Activated T-helper 17 cell treated with anti-CD3 and anti-CD28 coated beads, Interleukin-2, amount 50 U/mL, for 72 hours (primary cell): ENCODE data around the gene B3GNT9. TPM values are rescaled to one million over a fixed set of nuclear protein-coding genes. Genes with fewer than 3 reads are reported as not detected.
A peak's percentile ranks its signal among the peaks of the same experiment; 100 is the strongest.

ENCODE experiments used
- ATAC-seq: fragments of 150-1000 bp; cut with Tn5 transposase; replicated peaks from 2 replicates; pipeline ENCODE4 v1.10.0; 2021; ENCODE audit warnings: mild to moderate bottlenecking, moderate library complexity
- H3K27ac Mint-ChIP-seq: one replicate; pipeline ENCODE4 v1.8.0; 2022; ENCODE audit warnings: mixed read lengths
- H3K27me3 Mint-ChIP-seq: one replicate; pipeline ENCODE4 v1.8.0; 2022; ENCODE audit warnings: mixed read lengths
- H3K36me3 Mint-ChIP-seq: one replicate; pipeline ENCODE4 v1.8.0; 2022; ENCODE audit warnings: low read depth, mild to moderate bottlenecking, mixed read lengths
- H3K4me1 Mint-ChIP-seq: one replicate; pipeline ENCODE4 v1.8.0; 2022; ENCODE audit warnings: mixed read lengths
- H3K4me3 Mint-ChIP-seq: one replicate; pipeline ENCODE4 v1.8.0; 2022; ENCODE audit warnings: mild to moderate bottlenecking, mixed read lengths
- H3K9me3 Mint-ChIP-seq: one replicate; pipeline ENCODE4 v1.8.0; 2022; ENCODE audit warnings: mixed read lengths
- total RNA-seq, 2 donors: library from RNA; stranded (reverse); gene quantifications; one replicate each; pipeline ENCODE4 v1.2.3, GENCODE V29; 2022

Gene B3GNT9, protein sequence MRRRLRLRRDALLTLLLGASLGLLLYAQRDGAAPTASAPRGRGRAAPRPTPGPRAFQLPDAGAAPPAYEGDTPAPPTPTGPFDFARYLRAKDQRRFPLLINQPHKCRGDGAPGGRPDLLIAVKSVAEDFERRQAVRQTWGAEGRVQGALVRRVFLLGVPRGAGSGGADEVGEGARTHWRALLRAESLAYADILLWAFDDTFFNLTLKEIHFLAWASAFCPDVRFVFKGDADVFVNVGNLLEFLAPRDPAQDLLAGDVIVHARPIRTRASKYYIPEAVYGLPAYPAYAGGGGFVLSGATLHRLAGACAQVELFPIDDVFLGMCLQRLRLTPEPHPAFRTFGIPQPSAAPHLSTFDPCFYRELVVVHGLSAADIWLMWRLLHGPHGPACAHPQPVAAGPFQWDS
- 10 to 100 TPM in 1 of 2 donors, 1 to 10 TPM in 1; 8.3 to 12.3 TPM for total RNA-seq

DNA sequence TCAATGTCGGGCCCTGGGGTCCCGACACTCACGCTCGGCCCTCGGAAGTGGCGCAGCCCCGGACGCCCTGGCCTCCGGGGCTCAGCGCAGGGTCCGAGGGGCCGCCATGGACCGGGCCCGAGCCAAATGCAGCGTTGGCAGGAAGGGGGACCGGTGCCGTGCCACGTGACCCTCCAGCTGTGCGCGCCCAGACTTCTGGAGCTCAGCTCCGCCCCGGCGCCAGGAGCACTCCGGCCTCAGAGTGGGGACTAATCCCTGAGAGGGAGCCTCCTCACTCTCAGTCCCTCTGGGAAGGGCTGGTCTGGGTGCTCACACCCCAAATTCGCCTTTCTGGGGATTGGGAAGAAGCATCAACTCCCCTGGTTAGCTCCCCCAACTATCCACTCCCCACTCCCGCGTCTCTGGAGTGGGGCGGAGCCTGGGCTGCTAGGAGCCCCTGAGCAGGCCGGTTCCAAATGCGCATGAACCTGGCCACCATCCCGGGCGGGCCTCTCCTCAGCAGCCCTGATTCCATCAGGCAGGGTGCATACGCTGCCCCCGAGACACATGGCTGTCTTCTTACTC, at the start of gene B3GNT9:
B3GNT9 (minus strand) TSS at position 166 of the 564 bp plus-strand sequence. CDS start 513 bp downstream, outside the sequence.
- Mint-ChIP-seq H3K36me3 (peaks cover 43% of the 10 kb centered on the region), H3K4me1 (peaks cover 15% of the 10 kb centered on the region), H3K4me3 (peak within 1 kb of the TSS; percentile 77), H3K27ac (peak within 1 kb of the TSS; percentile 75), H3K27me3 (no peaks in the 10 kb centered on the region), H3K9me3 (no peaks in the 10 kb centered on the region)
- peak; percentile 66 for ATAC-seq

DNA sequence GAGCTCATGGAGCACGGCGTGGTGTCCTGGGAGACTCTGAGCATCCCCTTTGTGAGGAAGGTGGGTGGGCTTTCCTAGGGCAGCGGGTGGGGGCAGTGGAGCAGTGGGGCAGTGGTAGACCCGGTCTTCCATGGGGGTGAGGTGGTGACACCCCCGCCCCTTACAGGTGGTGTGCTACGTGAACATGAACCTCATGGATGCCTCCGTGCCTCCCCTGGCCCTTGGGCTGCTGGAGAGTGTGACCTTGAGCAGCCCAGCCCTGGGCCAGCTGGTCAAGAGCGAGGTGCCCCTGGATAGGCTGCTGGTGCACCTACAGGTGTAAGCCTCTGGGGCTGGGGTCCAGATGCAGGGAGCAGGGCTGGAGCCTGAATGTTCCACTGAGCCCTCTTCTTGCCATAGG, 49.7 kb upstream of the B3GNT9 start:
- peaks cover 60% of the 10 kb centered on the region for H3K36me3 Mint-ChIP-seq
- H3K27ac Mint-ChIP-seq, result no peak overlapping the region
- no peak overlapping the region for H3K4me3 Mint-ChIP-seq
- no peaks in the 10 kb centered on the region for H3K27me3 Mint-ChIP-seq
- peaks cover 15% of the 10 kb centered on the region for H3K4me1 Mint-ChIP-seq
- no peak for ATAC-seq
- H3K9me3 Mint-ChIP-seq, result no peaks in the 10 kb centered on the region

DNA sequence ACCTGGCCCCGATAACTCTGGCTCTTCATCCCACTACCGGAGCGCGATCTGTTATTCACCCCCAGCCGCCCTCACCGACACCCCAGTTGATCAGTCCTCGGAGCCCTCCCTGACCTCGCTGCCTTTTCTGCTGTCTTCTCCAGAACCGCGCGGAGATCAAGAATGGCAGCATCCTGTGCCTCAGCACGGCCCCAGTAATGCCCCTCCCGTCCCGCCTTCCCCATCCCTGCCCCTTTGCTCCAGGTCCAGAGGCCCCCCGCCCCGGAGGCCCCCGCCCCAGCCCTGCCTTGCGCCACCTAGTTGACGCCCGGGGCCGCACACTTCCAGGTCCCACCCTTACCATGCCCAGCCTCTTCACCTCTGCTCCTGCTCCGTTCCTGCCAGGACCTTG, 49.0 kb upstream of the B3GNT9 start:
- Mint-ChIP-seq H3K4me3 (no peak overlapping the region), H3K36me3 (peaks cover 67% of the 10 kb centered on the region), H3K9me3 (no peaks in the 10 kb centered on the region), H3K27me3 (no peaks in the 10 kb centered on the region), H3K4me1 (peaks cover 15% of the 10 kb centered on the region), H3K27ac (no peak overlapping the region)
- no peak for ATAC-seq

DNA sequence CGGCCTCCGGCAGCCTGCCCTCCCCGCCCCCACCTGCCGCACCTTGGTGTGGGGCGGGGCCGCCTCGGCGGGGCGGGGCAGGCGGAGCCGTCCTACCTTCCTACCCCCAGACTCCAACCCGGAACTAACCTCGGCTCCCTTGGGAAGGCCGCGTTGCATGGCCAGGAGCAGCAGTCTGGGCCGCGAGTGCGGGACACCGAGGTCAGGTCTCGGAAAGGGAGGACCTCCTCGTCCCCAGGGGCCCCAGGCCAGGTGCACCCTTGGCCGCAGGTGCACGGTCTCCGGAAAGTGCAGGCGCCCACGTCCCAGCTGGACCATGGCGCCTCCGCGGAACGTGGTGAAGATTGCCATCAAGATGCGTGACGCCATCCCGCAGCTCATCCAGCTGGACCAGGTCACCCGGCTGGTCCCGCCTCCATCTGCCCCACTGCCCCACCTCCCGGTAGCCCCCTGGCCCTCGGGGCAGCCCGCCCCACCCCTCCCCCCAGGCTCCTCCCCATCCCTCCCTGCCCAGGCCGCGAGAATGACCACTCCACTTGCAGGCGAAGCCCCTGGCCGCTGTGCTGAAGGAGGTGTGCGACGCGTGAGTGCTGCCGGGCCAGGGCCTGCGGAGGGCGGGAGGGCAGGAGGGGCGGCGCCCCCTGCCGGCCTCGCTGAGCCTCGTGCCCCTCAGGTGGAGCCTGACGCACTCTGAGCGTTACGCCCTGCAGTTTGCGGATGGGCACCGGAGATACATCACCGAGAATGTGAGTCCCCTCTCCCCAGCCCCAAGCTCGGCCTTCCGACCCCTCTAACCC, 48.4 kb upstream of the B3GNT9 start, which contains the start of gene ELMO3:
ELMO3 (plus strand) TSS at position 121 of the 797 bp plus-strand sequence; CDS start at position 317, 196 bp downstream.
- no peak within 1 kb of the TSS for H3K27ac Mint-ChIP-seq
- H3K4me1 Mint-ChIP-seq, result peaks cover 15% of the 10 kb centered on the region
- no peaks in the 10 kb centered on the region for H3K9me3 Mint-ChIP-seq
- H3K36me3 Mint-ChIP-seq, result peaks cover 73% of the 10 kb centered on the region
- no peaks in the 10 kb centered on the region for H3K27me3 Mint-ChIP-seq
- no peak within 1 kb of the TSS for H3K4me3 Mint-ChIP-seq
- no peak for ATAC-seq

DNA sequence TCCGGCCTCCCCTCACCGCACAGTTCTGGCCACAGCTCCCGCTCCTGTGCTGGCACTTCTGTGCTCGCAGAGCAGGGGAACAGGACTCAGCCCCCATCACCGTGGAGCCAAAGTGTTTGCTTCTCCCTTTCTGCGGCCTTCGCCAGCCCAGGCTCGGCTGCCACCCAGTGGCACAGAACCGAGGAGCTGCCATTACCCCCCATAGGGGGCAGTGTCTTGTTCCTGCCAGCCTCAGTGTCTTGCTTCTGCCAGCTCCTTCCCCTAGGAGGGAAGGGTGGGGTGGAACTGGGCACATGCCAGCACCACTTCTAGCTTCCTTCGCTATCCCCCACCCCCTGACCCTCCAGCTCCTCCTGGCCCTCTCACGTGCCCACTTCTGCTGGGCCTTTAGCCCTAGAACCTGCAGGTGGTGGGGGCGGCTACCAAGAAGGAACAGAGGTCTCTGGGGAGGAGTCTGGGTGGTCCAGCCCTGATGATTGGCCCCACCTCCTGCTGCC, 47.5 kb upstream of the B3GNT9 start:
- H3K4me1 Mint-ChIP-seq, result peaks cover 20% of the 10 kb centered on the region
- no peak overlapping the region for H3K4me3 Mint-ChIP-seq
- no peak overlapping the region for H3K27ac Mint-ChIP-seq

DNA sequence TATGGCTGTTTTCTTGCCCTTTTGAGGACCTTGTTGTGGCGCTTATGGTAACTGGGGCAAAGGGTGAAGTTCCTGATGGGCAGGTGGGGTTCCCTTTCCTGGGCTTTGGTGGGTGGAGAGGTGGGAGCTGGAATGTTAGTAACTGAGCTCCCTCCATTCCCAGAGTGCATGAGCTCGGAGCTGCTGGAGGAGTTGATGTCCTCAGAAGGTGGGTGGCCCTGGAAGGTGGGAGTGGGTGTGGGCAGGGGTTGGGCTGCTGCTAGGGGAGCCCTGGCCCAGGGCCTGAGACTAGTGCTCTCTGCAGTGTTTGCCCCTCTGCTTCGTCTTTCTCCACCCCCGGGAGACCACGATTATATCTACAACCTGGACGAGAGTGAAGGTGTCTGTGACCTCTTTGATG, 46.9 kb upstream of the B3GNT9 start:
- Mint-ChIP-seq H3K4me1 (peaks cover 20% of the 10 kb centered on the region), H3K27me3 (no peaks in the 10 kb centered on the region), H3K36me3 (peaks cover 87% of the 10 kb centered on the region), H3K4me3 (no peak overlapping the region), H3K9me3 (no peaks in the 10 kb centered on the region), H3K27ac (peak overlapping the region; percentile 36)
- no peak for ATAC-seq

More for the DNA sequence above, 47.5 kb upstream of the B3GNT9 start:
- ATAC-seq, result peak; percentile 62
- Mint-ChIP-seq H3K9me3 (no peaks in the 10 kb centered on the region), H3K36me3 (peaks cover 83% of the 10 kb centered on the region), H3K27me3 (no peaks in the 10 kb centered on the region)

DNA sequence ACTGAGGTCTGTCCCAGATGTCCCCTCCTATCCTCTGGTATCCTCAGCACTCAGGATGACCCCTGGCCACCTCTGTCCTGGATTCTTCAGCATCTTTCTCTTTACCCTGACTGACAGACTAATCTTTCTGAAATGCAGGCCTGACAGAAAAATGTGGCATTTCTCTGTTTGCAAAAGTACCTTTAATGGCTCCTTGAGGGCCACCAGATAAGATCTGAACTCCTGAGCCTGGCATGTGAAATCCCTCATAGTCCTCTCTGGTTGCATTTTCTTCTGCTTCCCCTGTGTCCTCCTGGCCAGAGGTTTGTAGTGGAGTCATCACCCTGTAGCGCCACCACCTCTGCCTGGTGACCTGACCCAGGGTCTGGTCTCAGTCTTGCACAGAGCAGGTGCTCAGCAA, 46.1 kb upstream of the B3GNT9 start:
- H3K27me3 Mint-ChIP-seq, result no peaks in the 10 kb centered on the region
- peaks cover 83% of the 10 kb centered on the region for H3K36me3 Mint-ChIP-seq
- peaks cover 20% of the 10 kb centered on the region for H3K4me1 Mint-ChIP-seq
- no peaks in the 10 kb centered on the region for H3K9me3 Mint-ChIP-seq
- H3K4me3 Mint-ChIP-seq, result peak overlapping the region; percentile 12
- peak overlapping the region; percentile 74 for H3K27ac Mint-ChIP-seq
- no peak for ATAC-seq

DNA sequence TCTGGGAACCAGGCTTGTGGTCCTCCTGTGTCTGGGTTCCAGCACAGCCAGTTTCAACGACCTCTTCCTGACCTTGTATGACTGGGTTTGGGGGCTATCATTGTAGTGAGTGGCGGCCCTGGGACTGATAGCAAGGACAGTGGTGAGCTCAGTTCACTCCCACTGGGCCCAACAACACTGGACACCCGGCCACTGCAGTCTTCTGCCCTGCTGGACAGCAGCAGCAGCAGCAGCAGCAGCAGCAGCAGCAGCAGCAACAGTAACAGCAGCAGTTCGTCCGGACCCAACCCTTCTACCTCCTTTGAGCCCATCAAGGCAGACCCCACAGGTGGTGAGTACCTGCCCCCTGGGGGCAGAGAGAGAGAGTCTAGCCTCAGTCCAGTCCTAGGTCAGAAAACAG, 44.9 kb upstream of the B3GNT9 start:
- no peaks in the 10 kb centered on the region for H3K27me3 Mint-ChIP-seq
- peaks cover 27% of the 10 kb centered on the region for H3K4me1 Mint-ChIP-seq

DNA sequence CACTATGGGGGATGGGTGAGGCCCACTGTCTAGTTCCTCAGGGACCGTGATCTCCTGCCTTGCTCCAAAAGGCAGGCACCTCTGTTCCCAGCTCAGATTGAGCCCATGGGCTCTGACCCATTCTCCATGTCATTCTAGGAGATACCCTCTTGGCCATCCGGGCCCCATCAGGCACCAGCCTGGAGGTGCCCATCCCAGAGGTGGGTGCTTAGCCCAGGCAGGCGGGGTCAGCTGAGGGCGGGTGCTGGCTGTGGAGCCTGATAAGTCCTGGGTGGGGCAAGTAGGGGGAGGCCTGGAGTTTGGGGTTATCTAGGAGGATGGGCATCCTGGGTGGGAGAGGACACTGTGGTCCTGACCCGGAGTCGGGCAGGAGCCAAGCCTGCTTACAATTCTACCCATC, 43.5 kb upstream of the B3GNT9 start:
- no peak for ATAC-seq
- H3K9me3 Mint-ChIP-seq, result no peaks in the 10 kb centered on the region
- H3K4me3 Mint-ChIP-seq, result peak overlapping the region; percentile 85
- peak overlapping the region; percentile 88 for H3K27ac Mint-ChIP-seq
- peaks cover 62% of the 10 kb centered on the region for H3K36me3 Mint-ChIP-seq
- no peaks in the 10 kb centered on the region for H3K27me3 Mint-ChIP-seq
- peaks cover 27% of the 10 kb centered on the region for H3K4me1 Mint-ChIP-seq

More for the DNA sequence above, 44.9 kb upstream of the B3GNT9 start:
- no peaks in the 10 kb centered on the region for H3K9me3 Mint-ChIP-seq
- peak overlapping the region; percentile 74 for H3K27ac Mint-ChIP-seq
- peak overlapping the region; percentile 12 for H3K4me3 Mint-ChIP-seq
- no peak for ATAC-seq
- peaks cover 74% of the 10 kb centered on the region for H3K36me3 Mint-ChIP-seq

DNA sequence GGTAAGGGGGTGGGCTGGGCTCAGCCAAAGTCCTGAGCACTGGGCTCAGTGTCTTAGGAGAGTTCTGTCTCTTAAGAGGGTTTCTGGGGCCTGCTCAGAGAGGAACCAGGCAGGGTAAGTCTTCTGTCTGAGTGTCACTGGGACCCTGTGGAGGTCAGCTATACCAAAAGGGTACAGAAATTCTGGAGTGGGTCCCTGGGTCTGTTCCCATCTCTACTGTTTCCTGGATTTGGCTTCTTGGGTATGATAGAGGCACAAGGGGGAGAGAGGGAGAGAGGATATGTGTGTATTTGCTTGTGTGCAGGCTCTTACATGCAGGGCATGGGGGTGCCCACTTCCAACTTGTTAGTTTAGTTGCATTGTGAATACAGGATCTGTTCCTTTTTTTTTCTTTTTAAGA, 42.7 kb upstream of the B3GNT9 start:
- peaks cover 27% of the 10 kb centered on the region for H3K4me1 Mint-ChIP-seq
- no peaks in the 10 kb centered on the region for H3K27me3 Mint-ChIP-seq
- H3K4me3 Mint-ChIP-seq, result peak overlapping the region; percentile 85
- no peak for ATAC-seq
- no peaks in the 10 kb centered on the region for H3K9me3 Mint-ChIP-seq
- peaks cover 60% of the 10 kb centered on the region for H3K36me3 Mint-ChIP-seq
- peak overlapping the region; percentile 88 for H3K27ac Mint-ChIP-seq

DNA sequence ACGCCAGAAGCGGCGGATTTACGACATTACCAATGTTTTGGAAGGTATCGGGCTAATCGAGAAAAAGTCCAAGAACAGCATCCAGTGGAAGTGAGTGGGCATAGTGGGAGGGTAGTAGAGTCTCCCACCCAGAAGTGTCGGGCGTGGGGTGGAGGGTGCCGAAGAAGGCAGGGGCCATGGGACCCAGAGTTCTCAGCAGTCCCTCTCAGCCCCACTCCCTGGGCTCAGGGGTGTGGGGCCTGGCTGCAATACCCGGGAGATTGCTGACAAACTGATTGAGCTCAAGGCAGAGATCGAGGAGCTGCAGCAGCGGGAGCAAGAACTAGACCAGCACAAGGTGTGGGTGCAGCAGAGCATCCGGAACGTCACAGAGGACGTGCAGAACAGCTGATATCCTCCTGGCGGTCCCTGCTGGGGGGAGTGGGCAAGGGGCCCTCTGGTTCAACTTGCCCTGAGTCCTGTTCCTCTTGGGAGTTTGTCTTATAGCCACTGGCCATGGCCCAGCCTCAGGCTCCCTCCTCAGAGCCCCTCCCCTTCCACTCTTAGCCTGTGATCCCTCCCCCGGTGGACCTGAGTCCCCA, 42.1 kb upstream of the B3GNT9 start:
- Mint-ChIP-seq H3K4me3 (peak overlapping the region; percentile 85), H3K27ac (peak overlapping the region; percentile 88), H3K4me1 (peaks cover 27% of the 10 kb centered on the region), H3K27me3 (no peaks in the 10 kb centered on the region), H3K9me3 (no peaks in the 10 kb centered on the region), H3K36me3 (peaks cover 53% of the 10 kb centered on the region)
- ATAC-seq, result peak; percentile 13

DNA sequence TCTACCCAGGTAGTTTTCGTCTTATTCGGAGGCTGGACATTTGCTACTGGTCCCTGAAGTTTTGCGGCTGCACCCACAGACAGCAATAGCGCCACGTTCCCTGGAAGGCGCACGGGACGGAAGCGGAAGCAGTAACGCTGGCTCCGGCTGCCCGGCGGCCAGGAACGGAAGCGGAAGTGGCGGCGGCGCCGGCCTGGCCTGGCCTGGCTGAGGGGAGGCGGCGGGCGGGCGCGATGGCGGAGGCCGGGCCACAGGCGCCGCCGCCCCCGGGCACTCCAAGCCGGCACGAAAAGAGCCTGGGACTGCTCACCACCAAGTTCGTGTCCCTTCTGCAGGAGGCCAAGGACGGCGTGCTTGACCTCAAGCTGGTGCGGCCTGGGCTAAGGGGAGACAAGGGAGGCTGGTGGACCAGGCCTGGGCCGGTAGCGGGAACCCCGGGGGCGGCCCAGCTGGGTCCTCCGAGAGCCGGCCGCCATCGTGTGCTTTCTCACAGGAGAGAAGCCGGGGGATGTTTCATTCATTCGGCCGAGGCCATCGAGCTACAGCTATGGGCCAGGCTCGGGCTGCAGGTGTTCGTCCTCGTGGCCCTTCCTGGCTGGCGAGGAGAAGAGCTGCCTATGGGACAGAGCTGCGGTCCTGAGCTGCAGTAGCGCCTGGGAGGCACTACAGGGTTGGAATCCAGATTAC, 41.3 kb upstream of the B3GNT9 start, which contains the start of gene E2F4:
E2F4 (plus strand) TSS at position 161 of the 687 bp plus-strand sequence; CDS start at position 234, 73 bp downstream.
- no peaks in the 10 kb centered on the region for H3K27me3 Mint-ChIP-seq
- peaks cover 48% of the 10 kb centered on the region for H3K36me3 Mint-ChIP-seq
- H3K9me3 Mint-ChIP-seq, result no peaks in the 10 kb centered on the region
- H3K4me3 Mint-ChIP-seq, result peak within 1 kb of the TSS; percentile 85
- H3K27ac Mint-ChIP-seq, result peak within 1 kb of the TSS; percentile 88
- ATAC-seq, result peak; percentile 99
- H3K4me1 Mint-ChIP-seq, result peaks cover 27% of the 10 kb centered on the region

DNA sequence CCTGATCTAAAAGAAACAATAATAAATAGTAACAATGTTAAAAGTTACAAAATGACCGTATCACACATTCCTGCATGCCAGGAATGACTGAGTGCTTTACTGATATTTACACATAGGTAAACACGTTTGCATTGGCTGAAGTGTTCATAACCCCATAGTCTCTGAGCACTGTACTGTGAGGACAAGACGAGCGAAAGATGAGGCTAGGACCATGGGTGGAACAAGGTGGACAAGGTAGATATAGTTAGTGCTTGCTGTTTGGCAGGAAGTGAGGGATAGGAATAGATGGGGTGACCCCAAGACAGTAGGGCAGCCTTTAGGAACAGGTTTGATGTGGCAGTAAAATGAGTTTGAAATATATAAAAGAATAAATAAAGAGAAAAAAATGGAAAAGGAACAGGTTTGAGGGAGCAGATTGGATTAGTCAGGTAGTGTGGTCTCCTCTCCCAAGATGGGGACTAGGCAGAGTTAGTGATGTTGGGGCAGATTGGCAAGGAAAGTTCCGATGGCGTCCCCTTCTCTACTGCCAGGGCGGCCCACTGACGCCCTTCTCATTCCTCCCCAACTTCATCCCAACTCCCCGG, 40.7 kb upstream of the B3GNT9 start:
- H3K9me3 Mint-ChIP-seq, result no peaks in the 10 kb centered on the region
- peak overlapping the region; percentile 88 for H3K27ac Mint-ChIP-seq
- peaks cover 42% of the 10 kb centered on the region for H3K36me3 Mint-ChIP-seq
- H3K4me1 Mint-ChIP-seq, result peaks cover 22% of the 10 kb centered on the region
- no peaks in the 10 kb centered on the region for H3K27me3 Mint-ChIP-seq
- H3K4me3 Mint-ChIP-seq, result peak overlapping the region; percentile 85
- ATAC-seq, result peak; percentile 16
